LNCAP (cell line): ENCODE results near the gene CAMK4.

ENCODE experiments used
- CTCF ChIP-seq: fragments of 450-650 bp; IDR thresholded peaks from 2 replicates; pipeline ENCODE4 v1.5.1; 2017; ENCODE audit warnings: mild to moderate bottlenecking

The CAMK4 gene

DNA sequence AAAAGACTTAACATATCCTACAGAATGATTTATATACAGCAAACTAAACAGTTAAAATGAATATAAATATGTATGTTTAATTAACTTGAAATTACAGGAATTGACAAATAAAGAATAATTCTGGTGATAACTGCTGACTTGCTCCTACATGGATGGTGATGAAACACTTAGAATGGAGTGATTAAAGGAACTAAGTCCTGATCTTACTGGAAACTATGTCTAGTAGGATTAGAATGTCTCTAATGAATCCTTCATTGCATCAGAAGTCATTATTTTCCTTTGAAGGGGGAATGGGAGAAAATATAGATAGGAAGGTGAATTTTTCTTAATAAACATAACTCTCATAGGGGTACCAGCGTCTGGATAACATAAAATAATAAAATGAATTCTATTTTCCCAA lies 77.1 kb downstream of the CAMK4 start:
- TF ChIP-seq CTCF: no peak

DNA sequence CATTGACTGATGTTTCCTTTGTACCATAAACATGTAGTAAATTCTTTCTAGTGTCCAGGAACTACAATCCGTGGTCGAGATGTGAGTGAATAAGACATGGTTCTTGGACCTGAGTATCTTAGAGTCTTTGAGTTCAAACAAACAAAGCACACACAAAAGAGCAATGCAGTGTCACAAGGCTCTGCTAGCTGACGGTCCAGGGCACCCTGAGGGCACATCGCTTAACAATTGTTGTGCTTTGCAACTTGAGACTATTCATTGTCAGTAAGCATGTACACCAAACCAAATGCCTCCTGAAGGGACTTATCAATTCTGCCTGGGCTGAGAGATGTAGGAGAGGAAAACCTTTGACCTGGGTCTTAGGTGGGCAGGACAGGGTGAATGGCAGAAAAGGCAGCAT lies 84.8 kb downstream of the CAMK4 start:
- TF ChIP-seq CTCF: no peak

GRCh38 chr5:111309384-111309783 lies 85.2 kb downstream of the CAMK4 start:
- no peak for TF ChIP-seq CTCF

DNA sequence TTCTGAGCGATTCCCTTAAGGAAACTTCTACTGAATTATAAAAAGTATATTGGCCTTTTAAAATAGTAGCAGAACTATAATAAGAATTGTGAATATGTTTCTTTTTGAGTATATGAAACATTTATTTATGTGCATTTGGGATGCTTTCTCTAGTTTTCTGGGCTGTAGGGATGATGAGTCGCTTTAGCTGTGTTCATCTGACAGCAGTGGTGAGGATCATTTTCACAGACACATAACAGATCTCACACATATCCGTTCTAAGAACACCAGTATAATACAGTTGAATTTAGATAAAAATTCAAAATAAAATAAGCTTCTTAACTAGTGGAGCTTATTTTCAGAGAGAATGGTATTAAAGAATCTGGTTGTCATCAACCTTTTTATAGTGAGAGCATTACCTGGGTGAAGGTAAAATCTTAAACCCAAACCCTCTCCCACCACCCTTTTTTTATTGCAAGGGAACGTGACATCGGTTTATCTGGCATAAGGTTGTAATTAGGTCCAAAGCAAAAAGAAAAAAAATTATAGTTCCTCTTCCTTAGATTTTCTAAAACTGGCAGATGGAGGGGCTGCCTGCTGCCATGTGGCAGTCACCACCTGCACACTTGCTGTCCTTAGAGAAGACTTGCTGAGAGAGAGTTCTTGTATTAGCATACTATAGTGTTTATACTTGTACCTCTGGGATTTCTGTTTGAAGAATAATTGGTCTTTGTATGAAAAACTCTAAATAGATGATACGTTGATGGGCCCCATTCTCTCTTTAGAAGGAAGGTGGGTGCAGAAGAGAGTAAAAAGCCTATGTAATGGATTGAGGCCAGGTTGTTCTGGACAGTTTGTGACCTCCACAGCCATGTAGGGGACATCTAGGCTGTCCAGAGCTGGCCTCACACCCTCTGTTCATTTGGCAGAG lies 86.8 kb downstream of the CAMK4 start:
- no peak for TF ChIP-seq CTCF

DNA sequence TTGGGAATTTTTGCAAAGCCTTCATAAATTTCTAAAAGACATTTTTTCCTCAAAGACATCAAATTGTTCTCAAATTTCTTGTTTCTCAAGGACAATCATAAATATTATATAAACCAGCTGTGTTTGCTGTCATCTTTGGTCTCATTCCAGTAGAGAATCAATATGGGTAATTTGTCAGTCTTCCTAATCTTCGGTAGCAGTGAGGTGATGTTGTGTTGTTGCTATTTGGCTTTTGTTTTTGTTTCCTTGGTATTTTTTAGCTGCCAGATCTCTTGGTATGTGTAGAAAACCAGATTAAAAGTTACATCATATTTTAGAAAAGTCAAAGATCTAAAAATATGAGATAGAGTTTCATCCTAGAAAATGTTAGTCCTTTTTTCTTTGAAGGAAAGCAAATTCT lies 87.5 kb downstream of the CAMK4 start:
- no peak for TF ChIP-seq CTCF

GRCh38 chr5:111313017-111313724 lies 89.0 kb downstream of the CAMK4 start:
- no peak for TF ChIP-seq CTCF

DNA sequence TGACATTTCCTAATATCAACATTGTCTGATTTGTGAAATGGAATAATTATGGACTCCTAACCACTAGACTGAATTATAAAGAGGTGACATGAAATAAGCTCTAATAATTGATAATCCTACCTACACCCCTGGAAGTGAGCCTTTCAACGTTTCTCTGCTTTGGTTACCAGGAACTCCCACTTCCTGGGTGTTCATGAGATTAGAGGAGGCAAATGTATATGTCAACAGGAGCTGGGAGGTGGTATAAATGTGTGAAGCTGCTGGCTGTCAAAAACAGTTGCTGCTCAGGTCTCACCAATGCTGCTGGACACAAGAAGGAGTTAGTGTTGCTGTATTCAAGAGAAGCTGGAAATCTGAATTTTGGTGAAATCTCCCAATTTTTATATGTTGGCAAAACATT lies 96.8 kb downstream of the CAMK4 start:
- TF ChIP-seq CTCF: no peak
